Peyer's patch (tissue), 4 donors: Measurements from ENCODE around the gene SLC26A9. TPM values are rescaled to one million over a fixed set of nuclear protein-coding genes. Genes with fewer than 3 reads are reported as not detected.

Experiments used
- DNase-seq, 3 donors: peaks; one replicate each; pipeline ENCODE4 v3.0.0-alpha.2; 2017 to 2019
- H3K27ac ChIP-seq, 4 donors: fragments of 200-600 bp; sonication (generic); one replicate each; pipeline ENCODE4 v1.5.1; 2016 to 2019
- H3K27me3 ChIP-seq, 2 donors: fragments of 200-600 bp; sonication (generic); one replicate each; pipeline ENCODE4 v1.5.1; 2019
- H3K36me3 ChIP-seq, 3 donors: fragments of 200-600 bp; sonication (generic); one replicate each; pipeline ENCODE4 v1.5.1; 2016 to 2019
- H3K4me1 ChIP-seq, 4 donors: fragments of 200-600 bp; sonication (generic); one replicate each; pipeline ENCODE4 v1.5.1; 2016 to 2019
- H3K4me3 ChIP-seq, 4 donors: fragments of 200-600 bp; sonication (generic); 1 replicate in 3 of 4; 2 replicates in 1 of 4; pipeline ENCODE4 v1.5.1; 2016 to 2019; ENCODE audit warnings: mild to moderate bottlenecking in 1 of 4
- H3K9me3 ChIP-seq, 4 donors: fragments of 200-600 bp; sonication (generic); one replicate each; pipeline ENCODE4 v1.5.1; 2016 to 2019; ENCODE audit warnings: mild to moderate bottlenecking in 1 of 4
- POLR2A ChIP-seq, 2 donors: fragments of 450-650 bp; IDR thresholded peaks; one replicate each; pipeline ENCODE4 v1.5.1; 2017; ENCODE audit warnings: antibody characterized with exemption in 2 of 2, mild to moderate bottlenecking in 2 of 2, moderate library complexity in 2 of 2
- total RNA-seq, 4 donors: library from RNA; depleted of rRNA; stranded (reverse); fragments of >200 nt; gene quantifications; one replicate each; pipeline ENCODE4 v1.1.0, GENCODE V29; 2016
- TF ChIP-seq, protein P1 (sequence below), 6 experiments: fragments of 450-650 bp in 4 of 6; fragments of 200-600 bp in 2 of 6; sonication (generic) in 1 of 6; IDR thresholded peaks; one replicate each; pipeline ENCODE4 v1.5.1; 2017 to 2019; ENCODE audit warnings: antibody characterized with exemption in 6 of 6, mild to moderate bottlenecking in 3 of 6, moderate library complexity in 1 of 6

The SLC26A9 gene, protein sequence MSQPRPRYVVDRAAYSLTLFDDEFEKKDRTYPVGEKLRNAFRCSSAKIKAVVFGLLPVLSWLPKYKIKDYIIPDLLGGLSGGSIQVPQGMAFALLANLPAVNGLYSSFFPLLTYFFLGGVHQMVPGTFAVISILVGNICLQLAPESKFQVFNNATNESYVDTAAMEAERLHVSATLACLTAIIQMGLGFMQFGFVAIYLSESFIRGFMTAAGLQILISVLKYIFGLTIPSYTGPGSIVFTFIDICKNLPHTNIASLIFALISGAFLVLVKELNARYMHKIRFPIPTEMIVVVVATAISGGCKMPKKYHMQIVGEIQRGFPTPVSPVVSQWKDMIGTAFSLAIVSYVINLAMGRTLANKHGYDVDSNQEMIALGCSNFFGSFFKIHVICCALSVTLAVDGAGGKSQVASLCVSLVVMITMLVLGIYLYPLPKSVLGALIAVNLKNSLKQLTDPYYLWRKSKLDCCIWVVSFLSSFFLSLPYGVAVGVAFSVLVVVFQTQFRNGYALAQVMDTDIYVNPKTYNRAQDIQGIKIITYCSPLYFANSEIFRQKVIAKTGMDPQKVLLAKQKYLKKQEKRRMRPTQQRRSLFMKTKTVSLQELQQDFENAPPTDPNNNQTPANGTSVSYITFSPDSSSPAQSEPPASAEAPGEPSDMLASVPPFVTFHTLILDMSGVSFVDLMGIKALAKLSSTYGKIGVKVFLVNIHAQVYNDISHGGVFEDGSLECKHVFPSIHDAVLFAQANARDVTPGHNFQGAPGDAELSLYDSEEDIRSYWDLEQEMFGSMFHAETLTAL
- not detected for total RNA-seq

DNA sequence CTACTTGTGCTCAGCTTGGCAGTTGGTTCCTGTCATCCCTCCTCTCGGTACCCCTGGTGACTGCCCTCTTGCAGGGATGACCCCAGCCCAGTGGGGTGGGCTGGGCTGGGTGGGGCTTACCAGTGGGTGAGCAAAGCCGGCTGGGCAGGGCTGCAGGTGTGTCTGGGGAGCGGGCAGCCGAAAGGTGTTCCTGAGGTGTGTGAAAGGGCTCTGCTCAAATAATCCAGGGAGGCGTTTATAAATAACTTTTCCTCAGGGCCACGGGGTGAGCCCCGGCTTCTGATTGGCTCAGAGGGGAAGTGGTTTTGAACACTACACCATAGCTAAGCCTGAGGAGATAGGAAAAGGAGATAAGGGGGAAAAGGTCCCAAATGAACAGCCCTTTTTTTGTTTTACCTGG is at the start of gene SLC26A9:
Gene SLC26A9 (minus strand): TSS at position 212 of the 400 bp plus-strand sequence. CDS start 7,636 bp downstream, outside the sequence.
- TF ChIP-seq POLR2A (IDR thresholded peaks at IDR 0.05), result no peak
- TF ChIP-seq, protein P1, sequence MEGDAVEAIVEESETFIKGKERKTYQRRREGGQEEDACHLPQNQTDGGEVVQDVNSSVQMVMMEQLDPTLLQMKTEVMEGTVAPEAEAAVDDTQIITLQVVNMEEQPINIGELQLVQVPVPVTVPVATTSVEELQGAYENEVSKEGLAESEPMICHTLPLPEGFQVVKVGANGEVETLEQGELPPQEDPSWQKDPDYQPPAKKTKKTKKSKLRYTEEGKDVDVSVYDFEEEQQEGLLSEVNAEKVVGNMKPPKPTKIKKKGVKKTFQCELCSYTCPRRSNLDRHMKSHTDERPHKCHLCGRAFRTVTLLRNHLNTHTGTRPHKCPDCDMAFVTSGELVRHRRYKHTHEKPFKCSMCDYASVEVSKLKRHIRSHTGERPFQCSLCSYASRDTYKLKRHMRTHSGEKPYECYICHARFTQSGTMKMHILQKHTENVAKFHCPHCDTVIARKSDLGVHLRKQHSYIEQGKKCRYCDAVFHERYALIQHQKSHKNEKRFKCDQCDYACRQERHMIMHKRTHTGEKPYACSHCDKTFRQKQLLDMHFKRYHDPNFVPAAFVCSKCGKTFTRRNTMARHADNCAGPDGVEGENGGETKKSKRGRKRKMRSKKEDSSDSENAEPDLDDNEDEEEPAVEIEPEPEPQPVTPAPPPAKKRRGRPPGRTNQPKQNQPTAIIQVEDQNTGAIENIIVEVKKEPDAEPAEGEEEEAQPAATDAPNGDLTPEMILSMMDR (IDR thresholded peaks at IDR 0.05), result no peak
- H3K4me1 ChIP-seq, result no peaks in the 10 kb centered on the region
- no peaks in the 10 kb centered on the region for H3K27me3 ChIP-seq
- no peaks in the 10 kb centered on the region for H3K9me3 ChIP-seq
- H3K27ac ChIP-seq, result no peak within 1 kb of the TSS
- H3K4me3 ChIP-seq, result no peak within 1 kb of the TSS
- no peaks in the 10 kb centered on the region for H3K36me3 ChIP-seq
- no peak for DNase-seq

DNA sequence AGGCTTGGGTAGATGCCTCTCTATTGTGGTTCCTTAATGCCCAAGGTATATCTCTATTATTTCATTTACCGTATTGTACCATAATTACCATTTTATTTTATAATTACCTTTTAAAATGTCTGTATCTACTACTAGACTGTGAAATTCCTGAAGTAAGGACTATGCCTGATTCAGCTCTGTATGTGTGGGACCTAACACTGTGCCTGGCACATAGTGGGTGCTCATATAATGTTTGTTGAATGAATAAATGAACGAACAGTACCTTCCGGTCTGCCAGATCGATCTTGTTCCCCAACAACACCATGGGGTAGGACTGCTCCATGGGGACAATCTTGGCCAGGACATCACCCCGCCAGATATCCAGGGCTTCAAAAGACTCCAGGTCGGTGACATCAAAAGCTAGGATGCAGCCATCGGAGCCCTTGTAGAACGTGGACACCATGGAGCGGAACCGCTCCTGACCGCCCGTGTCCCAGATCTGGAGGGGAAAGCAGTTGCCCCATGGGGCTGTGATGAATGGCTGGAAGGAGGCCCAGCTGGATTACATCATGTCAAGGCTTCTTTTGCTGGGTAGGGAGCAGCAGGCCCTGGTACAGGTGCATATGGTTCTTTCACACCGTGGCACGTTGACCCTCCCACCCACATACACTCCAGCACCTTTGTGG is 49.1 kb upstream of the SLC26A9 start:
- H3K27ac ChIP-seq, result no peak overlapping the region
- H3K4me1 ChIP-seq, result no peaks in the 10 kb centered on the region
- no peaks in the 10 kb centered on the region for H3K36me3 ChIP-seq
- no peaks in the 10 kb centered on the region for H3K27me3 ChIP-seq
- no peak for TF ChIP-seq POLR2A (IDR thresholded peaks at IDR 0.05)
- TF ChIP-seq, protein P1 (IDR thresholded peaks at IDR 0.05), result no peak
- H3K9me3 ChIP-seq, result no peaks in the 10 kb centered on the region
- no peak for DNase-seq
- no peak overlapping the region for H3K4me3 ChIP-seq

DNA sequence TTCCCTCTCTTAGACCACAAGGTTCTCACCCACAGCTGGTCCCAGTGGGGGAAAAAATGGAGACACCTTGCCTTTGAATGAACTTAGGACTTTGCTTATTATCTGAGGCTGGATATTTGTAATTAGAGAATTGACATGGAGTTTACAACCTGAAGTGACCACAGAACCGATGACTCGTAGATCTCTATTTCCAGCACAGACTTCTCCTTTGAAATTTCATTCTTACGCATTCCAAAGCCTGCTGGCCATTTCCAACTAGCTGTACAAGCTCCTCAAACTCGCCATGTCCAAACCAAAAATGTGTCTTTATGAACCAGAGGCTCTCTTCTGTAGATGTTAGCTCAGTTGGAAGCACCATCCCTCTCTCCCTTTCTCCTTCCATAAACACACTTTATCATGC is 48.0 kb upstream of the SLC26A9 start:
- H3K27me3 ChIP-seq, result no peaks in the 10 kb centered on the region
- no peak overlapping the region for H3K4me3 ChIP-seq
- H3K27ac ChIP-seq, result no peak overlapping the region
- H3K4me1 ChIP-seq, result no peaks in the 10 kb centered on the region
- no peaks in the 10 kb centered on the region for H3K36me3 ChIP-seq
- DNase-seq, result no peak
- no peaks in the 10 kb centered on the region for H3K9me3 ChIP-seq
- TF ChIP-seq, protein P1 (IDR thresholded peaks at IDR 0.05), result no peak
- no peak for TF ChIP-seq POLR2A (IDR thresholded peaks at IDR 0.05)

DNA sequence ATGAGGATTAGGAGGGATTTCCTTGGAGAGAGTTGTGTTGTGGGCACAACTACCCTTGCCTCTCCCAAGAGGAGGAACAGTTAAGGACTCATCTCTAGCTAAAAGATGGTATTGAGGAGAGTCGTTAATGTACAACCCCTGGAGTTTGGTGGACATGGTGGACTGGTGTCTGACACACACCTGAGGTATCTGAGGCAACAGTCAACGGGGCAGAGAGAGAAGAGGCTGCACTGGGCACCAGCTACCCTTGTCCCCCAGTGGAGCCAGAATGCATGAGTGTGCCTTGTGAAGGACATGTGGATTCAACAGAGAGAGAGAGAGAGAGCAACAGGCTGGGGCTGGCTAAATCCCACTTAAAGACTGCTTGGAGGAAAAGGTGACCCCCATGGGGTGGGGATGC is 47.0 kb upstream of the SLC26A9 start:
- TF ChIP-seq, protein P1 (IDR thresholded peaks at IDR 0.05), result no peak
- no peak for TF ChIP-seq POLR2A (IDR thresholded peaks at IDR 0.05)
- H3K4me3 ChIP-seq, result no peak overlapping the region
- H3K27me3 ChIP-seq, result no peaks in the 10 kb centered on the region
- DNase-seq, result no peak
- no peaks in the 10 kb centered on the region for H3K4me1 ChIP-seq
- H3K9me3 ChIP-seq, result no peaks in the 10 kb centered on the region
- no peaks in the 10 kb centered on the region for H3K36me3 ChIP-seq
- H3K27ac ChIP-seq, result no peak overlapping the region

DNA sequence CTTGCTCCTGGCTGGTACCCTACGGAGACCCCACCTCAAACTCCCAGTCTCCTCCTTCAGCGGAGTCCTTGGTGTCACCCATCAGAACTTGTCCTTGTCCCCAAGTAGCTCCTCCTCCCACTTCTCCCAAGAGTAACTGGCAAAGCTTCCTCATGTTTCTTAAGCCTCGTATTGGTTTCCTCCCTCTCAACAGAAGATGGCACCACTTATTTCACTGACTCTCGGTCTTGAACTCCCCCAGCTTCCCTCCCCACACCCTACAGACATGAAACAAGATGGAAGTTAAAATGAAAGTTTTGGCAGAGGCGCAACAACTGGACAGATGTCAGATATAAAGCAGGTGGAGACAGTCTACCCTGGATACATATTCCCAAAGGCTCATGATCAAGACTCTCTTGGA is 46.5 kb upstream of the SLC26A9 start:
- Histone ChIP-seq H3K27ac (no peak overlapping the region), H3K36me3 (no peaks in the 10 kb centered on the region)
- TF ChIP-seq, protein P1 (IDR thresholded peaks at IDR 0.05), result no peak
- no peak for TF ChIP-seq POLR2A (IDR thresholded peaks at IDR 0.05)

More for the DNA sequence above, 46.5 kb upstream of the SLC26A9 start:
- no peaks in the 10 kb centered on the region for H3K9me3 ChIP-seq
- H3K27me3 ChIP-seq, result no peaks in the 10 kb centered on the region
- no peak for DNase-seq
- H3K4me1 ChIP-seq, result no peaks in the 10 kb centered on the region
- H3K4me3 ChIP-seq, result no peak overlapping the region
